Measurements from ENCODE around the gene RORB. TPM values are rescaled to one million over a fixed set of nuclear protein-coding genes. Genes with fewer than 3 reads are reported as not detected.

The RORB gene
- total RNA-seq, 2 donors from 2014 or later: 0.81 to 0.85 TPM

- no peak for TF ChIP-seq CTCF (IDR thresholded peaks at IDR 0.05)
These were observed 146.3 kb downstream of the RORB start for GRCh38 chr9:74643303-74643923.

GRCh38 chr9:74644023-74644422 lies 146.9 kb downstream of the RORB start:
- no peak for DNase-seq (ENCODE audit: low spot score)
- no peak for TF ChIP-seq CTCF (IDR thresholded peaks at IDR 0.05)
- Histone ChIP-seq H3K9me3 (no peaks in the 10 kb centered on the region), H3K36me3 (no peaks in the 10 kb centered on the region), H3K4me1 (ENCODE audit: control insufficient read depth in 1 of 2, low read depth in 2 of 2) (no peaks in the 10 kb centered on the region), H3K27ac (no peak overlapping the region), H3K27me3 (replicated peaks; ENCODE audit: insufficient read depth) (no peaks in the 10 kb centered on the region), H3K4me3 (no peak overlapping the region)
- no peak for ATAC-seq (ENCODE audit: insufficient number of reproducible peaks, low FRiP score, low read depth)

More at GRCh38 chr9:74643303-74643923, 146.3 kb downstream of the RORB start:
- Histone ChIP-seq H3K4me1 (ENCODE audit: control insufficient read depth in 1 of 2, low read depth in 2 of 2) (no peaks in the 10 kb centered on the region), H3K27me3 (replicated peaks; ENCODE audit: insufficient read depth) (no peaks in the 10 kb centered on the region), H3K27ac (no peak overlapping the region), H3K9me3 (no peaks in the 10 kb centered on the region), H3K4me3 (no peak overlapping the region), H3K36me3 (no peaks in the 10 kb centered on the region)
- ATAC-seq (ENCODE audit: insufficient number of reproducible peaks, low FRiP score, low read depth): no peak
- no peak for DNase-seq (ENCODE audit: low spot score)

- no peak overlapping the region for H3K27ac ChIP-seq
- ATAC-seq (ENCODE audit: insufficient number of reproducible peaks, low FRiP score, low read depth): no peak
- H3K4me3 ChIP-seq: no peak overlapping the region
- H3K9me3 ChIP-seq: no peaks in the 10 kb centered on the region
- no peaks in the 10 kb centered on the region for H3K4me1 ChIP-seq (ENCODE audit: control insufficient read depth in 1 of 2, low read depth in 2 of 2)
- H3K27me3 ChIP-seq (replicated peaks; ENCODE audit: insufficient read depth): no peaks in the 10 kb centered on the region
- DNase-seq (ENCODE audit: low spot score): no peak
- no peak for TF ChIP-seq CTCF (IDR thresholded peaks at IDR 0.05)
- H3K36me3 ChIP-seq: no peaks in the 10 kb centered on the region
These were observed 148.0 kb downstream of the RORB start for GRCh38 chr9:74645007-74645639.

- no peak for ATAC-seq (ENCODE audit: insufficient number of reproducible peaks, low FRiP score, low read depth)
- Histone ChIP-seq H3K4me3 (no peak overlapping the region), H3K36me3 (no peaks in the 10 kb centered on the region), H3K4me1 (ENCODE audit: control insufficient read depth in 1 of 2, low read depth in 2 of 2) (no peaks in the 10 kb centered on the region), H3K9me3 (no peaks in the 10 kb centered on the region), H3K27me3 (replicated peaks; ENCODE audit: insufficient read depth) (no peaks in the 10 kb centered on the region), H3K27ac (no peak overlapping the region)
- no peak for DNase-seq (ENCODE audit: low spot score)
- no peak for TF ChIP-seq CTCF (IDR thresholded peaks at IDR 0.05)
These were observed 156.4 kb downstream of the RORB start for GRCh38 chr9:74653410-74654080.

GRCh38 chr9:74662674-74663073 lies 165.5 kb downstream of the RORB start:
- TF ChIP-seq CTCF (IDR thresholded peaks at IDR 0.05): no peak
- DNase-seq (ENCODE audit: low spot score): no peak
- H3K4me3 ChIP-seq: no peak overlapping the region

More at GRCh38 chr9:74662674-74663073, 165.5 kb downstream of the RORB start:
- Histone ChIP-seq H3K27me3 (replicated peaks; ENCODE audit: insufficient read depth) (no peaks in the 10 kb centered on the region), H3K27ac (no peak overlapping the region), H3K4me1 (ENCODE audit: control insufficient read depth in 1 of 2, low read depth in 2 of 2) (no peaks in the 10 kb centered on the region), H3K36me3 (no peaks in the 10 kb centered on the region), H3K9me3 (no peaks in the 10 kb centered on the region)
- ATAC-seq (ENCODE audit: insufficient number of reproducible peaks, low FRiP score, low read depth): no peak
